Spinal cord (tissue), 10 donors: Measurements from ENCODE around the gene BEAN1. TPM values are rescaled to one million over a fixed set of nuclear protein-coding genes. Genes with fewer than 3 reads are reported as not detected.

ENCODE experiments used
- DNase-seq, 6 donors: peaks; one replicate each; pipeline versions ENCODE4 v3.0.0 to v3.0.0-alpha.2; 2013 to 2015; ENCODE audit warnings: low spot score in 6 of 6, low read depth in 4 of 6
- H3K27ac ChIP-seq: one replicate; pipeline ENCODE4 v1.5.1; 2013; ENCODE audit warnings: low read depth, low read length, control low read depth
- H3K27me3 ChIP-seq: one replicate; pipeline ENCODE4 v1.6.1; 2013; ENCODE audit warnings: low read length; ENCODE audit not compliant: control insufficient read depth, insufficient read depth
- H3K36me3 ChIP-seq: one replicate; pipeline ENCODE4 v1.6.1; 2013; ENCODE audit warnings: low read length; ENCODE audit not compliant: control insufficient read depth, insufficient read depth
- H3K4me1 ChIP-seq: one replicate; pipeline ENCODE4 v1.6.1; 2013; ENCODE audit warnings: low read length; ENCODE audit not compliant: control insufficient read depth, insufficient read depth
- H3K4me3 ChIP-seq: one replicate; pipeline ENCODE4 v1.5.1; 2013; ENCODE audit warnings: low read depth, low read length, control low read depth
- H3K9me3 ChIP-seq: one replicate; pipeline ENCODE4 v1.6.1; 2013; ENCODE audit warnings: low read length; ENCODE audit not compliant: control insufficient read depth, insufficient read depth
- WGBS: methylation state at CpG from one replicate; pipeline ENCODE4 v1.1.5; 2013; ENCODE audit warnings: missing lambda C conversion rate; ENCODE audit not compliant: insufficient coverage; 5-methylcytosine and 5-hydroxymethylcytosine counted together
- polyA plus RNA-seq, 2 donors: library from polyadenylated mRNA; unstranded; fragments of 120-200 nt; gene quantifications; one replicate each; pipeline ENCODE4 v1.2.1, GENCODE V29; 2013; ENCODE audit not compliant: insufficient read length in 2 of 2
- total RNA-seq, 2 donors: library from RNA; depleted of rRNA in 1 of 2; stranded (reverse); fragments of 120-200 nt in 1 of 2; fragments of >200 nt in 1 of 2; gene quantifications; one replicate each; pipeline versions ENCODE4 v1.2.3 to v1.2.4, GENCODE V29; 2013 to 2014
- donor health status: healthy.

Gene BEAN1
- total and polyA plus RNA-seq, 4 donors = 4.9 to 27.0 (median 15.9) TPM

- Histone ChIP-seq H3K36me3 (no peaks in the 10 kb centered on the region), H3K27ac (no peak overlapping the region), H3K4me3 (no peak overlapping the region), H3K9me3 (no peaks in the 10 kb centered on the region), H3K27me3 (no peaks in the 10 kb centered on the region), H3K4me1 (no peaks in the 10 kb centered on the region)
- 85% methylated on average over 9 of the region's 9 CpGs for WGBS
- DNase-seq = no peak
Measured at GRCh38 chr16:66418165-66418962, 8.7 kb upstream of the BEAN1 start.

GRCh38 chr16:66419527-66419926 lies 7.6 kb upstream of the BEAN1 start:
- Histone ChIP-seq H3K36me3 (no peaks in the 10 kb centered on the region), H3K4me3 (no peak overlapping the region), H3K4me1 (no peaks in the 10 kb centered on the region), H3K9me3 (no peaks in the 10 kb centered on the region), H3K27me3 (peaks cover 5% of the 10 kb centered on the region), H3K27ac (no peak overlapping the region)
- WGBS = 0% methylated on average over 1 of the region's 3 CpGs
- DNase-seq = no peak

GRCh38 chr16:66420396-66420795 lies 6.7 kb upstream of the BEAN1 start:
- H3K9me3 ChIP-seq = no peaks in the 10 kb centered on the region
- H3K4me3 ChIP-seq = no peak overlapping the region
- H3K36me3 ChIP-seq = no peaks in the 10 kb centered on the region
- no peak overlapping the region for H3K27ac ChIP-seq
- WGBS = no CpG with 5 or more reads among the region's 1 CpG
- H3K4me1 ChIP-seq = no peaks in the 10 kb centered on the region
- no peak for DNase-seq
- H3K27me3 ChIP-seq = peaks cover 13% of the 10 kb centered on the region

GRCh38 chr16:66421891-66422290 lies 5.2 kb upstream of the BEAN1 start:
- 81% methylated on average over 2 of the region's 6 CpGs for WGBS
- peaks cover 25% of the 10 kb centered on the region for H3K27me3 ChIP-seq
- no peak overlapping the region for H3K27ac ChIP-seq
- peaks cover 11% of the 10 kb centered on the region for H3K4me1 ChIP-seq
- no peaks in the 10 kb centered on the region for H3K36me3 ChIP-seq
- no peak overlapping the region for H3K4me3 ChIP-seq
- no peak for DNase-seq
- no peaks in the 10 kb centered on the region for H3K9me3 ChIP-seq

- no peaks in the 10 kb centered on the region for H3K9me3 ChIP-seq
- no peak for DNase-seq
- H3K4me3 ChIP-seq = no peak overlapping the region
- no peaks in the 10 kb centered on the region for H3K36me3 ChIP-seq
- peaks cover 11% of the 10 kb centered on the region for H3K4me1 ChIP-seq
- peaks cover 25% of the 10 kb centered on the region for H3K27me3 ChIP-seq
- no peak overlapping the region for H3K27ac ChIP-seq
- WGBS = 100% methylated on average over 1 of the region's 2 CpGs
Measured at GRCh38 chr16:66422366-66422765, 4.7 kb upstream of the BEAN1 start.

GRCh38 chr16:66423177-66423576 lies 3.9 kb upstream of the BEAN1 start:
- no peak for DNase-seq
- Histone ChIP-seq H3K27me3 (peaks cover 32% of the 10 kb centered on the region), H3K4me3 (no peak overlapping the region), H3K27ac (no peak overlapping the region), H3K4me1 (peaks cover 19% of the 10 kb centered on the region), H3K9me3 (no peaks in the 10 kb centered on the region), H3K36me3 (no peaks in the 10 kb centered on the region)
- WGBS = 91% methylated on average over 1 of the region's 1 CpG

GRCh38 chr16:66425651-66426050 lies 1.4 kb upstream of the BEAN1 start:
- H3K27me3 ChIP-seq = peaks cover 53% of the 10 kb centered on the region
- no peak for DNase-seq
- H3K4me3 ChIP-seq = no peak overlapping the region
- whole genome bisulfite sequencing = 19% methylated on average over 4 of the region's 8 CpGs
- no peak overlapping the region for H3K27ac ChIP-seq
- H3K4me1 ChIP-seq = peaks cover 22% of the 10 kb centered on the region
- H3K9me3 ChIP-seq = no peaks in the 10 kb centered on the region
- no peaks in the 10 kb centered on the region for H3K36me3 ChIP-seq

- Histone ChIP-seq H3K4me3 (peak overlapping the region; percentile 24), H3K36me3 (no peaks in the 10 kb centered on the region), H3K4me1 (peaks cover 22% of the 10 kb centered on the region), H3K27ac (no peak overlapping the region), H3K9me3 (no peaks in the 10 kb centered on the region), H3K27me3 (peaks cover 57% of the 10 kb centered on the region)
- DNase-seq = peak in 2 of 6 donors; percentile 41 to 65
- 4% methylated on average over 55 of the region's 56 CpGs for WGBS
Measured at GRCh38 chr16:66426112-66427035, 721 bp upstream of the BEAN1 start.

- Histone ChIP-seq H3K9me3 (no peaks in the 10 kb centered on the region), H3K4me3 (peak overlapping the region; percentile 26), H3K27me3 (peaks cover 60% of the 10 kb centered on the region), H3K27ac (no peak overlapping the region), H3K36me3 (no peaks in the 10 kb centered on the region), H3K4me1 (peaks cover 22% of the 10 kb centered on the region)
- peak in 1 of 6 donors; percentile 22 for DNase-seq
- 3% methylated on average over 34 of the region's 40 CpGs for WGBS
Measured at GRCh38 chr16:66427871-66428681, 981 bp downstream of the BEAN1 start.
